GM21360 (cell line): ENCODE data around the gene JCAD.
A peak's percentile ranks its signal among the peaks of the same experiment; 100 is the strongest.
"Not testable (repeated sequence)": the region's sequence is repeated elsewhere in the genome, so short reads cannot be mapped to it uniquely, and the experiment has no call there.

Experiments used
- ATAC-seq: cut with Tn5 transposase; IDR thresholded peaks from one replicate; pipeline ENCODE4 v1.9.1; 2021; ENCODE audit warnings: mild to moderate bottlenecking, moderate library complexity; ENCODE audit not compliant: unreplicated experiment

The JCAD gene, protein sequence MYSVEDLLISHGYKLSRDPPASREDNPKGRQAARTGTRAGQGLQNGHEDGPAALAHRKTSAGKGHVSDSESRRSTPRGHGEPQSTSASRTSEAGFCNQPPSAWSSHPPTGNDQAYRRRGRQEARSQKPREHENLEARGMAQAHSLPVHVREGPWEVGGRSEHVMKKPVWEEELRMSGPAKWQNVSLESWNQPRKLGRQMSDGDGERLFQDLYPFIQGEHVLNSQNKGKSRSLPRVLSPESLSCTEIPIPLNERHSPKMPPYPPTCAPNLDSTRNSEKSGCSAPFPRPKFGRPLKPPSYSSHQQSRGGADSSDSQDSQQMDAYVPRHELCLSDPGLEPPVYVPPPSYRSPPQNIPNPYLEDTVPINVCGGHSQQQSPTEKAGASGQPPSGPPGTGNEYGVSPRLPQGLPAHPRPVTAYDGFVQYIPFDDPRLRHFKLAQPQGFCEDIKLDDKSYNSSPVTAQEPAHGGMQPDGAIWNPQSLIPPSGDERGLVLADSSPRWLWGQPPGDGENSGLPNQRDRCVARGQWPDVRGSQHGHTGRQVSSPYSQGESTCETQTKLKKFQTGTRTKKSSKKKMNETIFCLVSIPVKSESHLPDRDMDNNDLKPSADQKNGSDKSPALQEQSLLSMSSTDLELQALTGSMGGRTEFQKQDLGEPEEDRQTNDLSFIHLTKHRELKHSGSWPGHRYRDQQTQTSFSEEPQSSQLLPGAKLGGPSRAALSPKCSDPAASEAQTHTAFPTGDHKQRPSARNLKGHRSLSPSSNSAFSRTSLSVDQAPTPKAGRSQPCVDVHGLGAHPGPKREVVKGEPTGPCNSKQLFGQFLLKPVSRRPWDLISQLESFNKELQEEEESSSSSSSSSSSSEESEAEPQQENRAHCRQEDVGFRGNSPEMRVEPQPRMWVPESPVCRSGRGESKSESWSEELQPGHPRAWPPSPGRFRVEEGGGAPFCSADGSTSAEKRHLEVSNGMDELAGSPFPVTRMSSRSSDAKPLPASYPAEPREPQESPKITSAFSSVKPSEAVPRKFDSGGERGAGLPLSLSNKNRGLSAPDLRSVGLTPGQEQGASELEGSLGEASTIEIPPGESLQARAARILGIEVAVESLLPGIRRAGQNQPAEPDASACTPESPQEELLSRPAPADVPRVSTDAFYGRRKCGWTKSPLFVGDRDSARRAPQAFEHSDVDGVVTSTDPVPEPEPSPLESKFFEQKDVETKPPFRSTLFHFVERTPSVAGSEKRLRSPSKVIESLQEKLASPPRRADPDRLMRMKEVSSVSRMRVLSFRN (N-terminal part only)

DNA sequence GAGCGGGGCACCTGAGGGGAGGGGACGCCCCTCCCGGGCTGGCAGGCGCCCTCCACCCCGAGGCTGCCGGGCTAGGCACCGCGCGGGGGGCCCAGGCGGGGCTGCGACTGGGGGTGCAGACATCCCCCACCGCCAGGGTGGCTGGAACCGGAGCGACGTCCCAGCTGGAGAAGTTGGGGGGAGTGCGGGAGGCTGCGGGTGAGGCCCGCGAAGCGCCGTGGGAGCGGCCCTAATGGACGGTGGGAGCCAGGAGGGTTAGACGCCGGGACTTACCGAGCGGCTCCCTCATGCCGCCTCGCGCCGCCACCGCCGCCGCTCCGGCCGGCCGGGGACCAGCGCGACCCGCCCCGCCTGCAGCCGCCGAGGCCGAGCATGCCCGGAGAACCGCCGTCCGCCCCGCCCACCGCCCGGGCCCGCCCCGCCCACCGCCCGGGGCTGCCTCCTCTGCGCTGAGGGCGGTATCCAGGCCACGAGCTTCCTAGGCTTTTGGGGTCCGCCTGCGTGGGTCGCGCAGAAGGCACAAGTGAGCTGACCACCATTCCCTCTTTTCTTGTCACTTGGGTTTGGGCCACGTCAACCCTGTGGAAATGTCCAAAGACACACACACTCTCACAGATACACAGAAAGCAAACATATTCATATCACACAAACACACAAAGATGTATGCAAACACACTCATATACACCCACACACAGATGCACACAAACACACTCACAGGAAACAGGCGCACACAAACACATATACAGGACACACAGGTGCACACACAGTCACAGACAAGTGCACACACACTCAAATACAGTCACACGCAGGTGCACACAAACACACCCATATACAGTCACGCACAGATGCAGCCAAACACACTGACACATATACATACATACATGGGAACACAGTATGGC, at the start of gene JCAD:
Gene JCAD, minus strand, starts transcription at position 378 of the 899 bp plus-strand sequence. CDS start 11,774 bp downstream, outside the sequence.
- peak; percentile 87 for ATAC-seq

DNA sequence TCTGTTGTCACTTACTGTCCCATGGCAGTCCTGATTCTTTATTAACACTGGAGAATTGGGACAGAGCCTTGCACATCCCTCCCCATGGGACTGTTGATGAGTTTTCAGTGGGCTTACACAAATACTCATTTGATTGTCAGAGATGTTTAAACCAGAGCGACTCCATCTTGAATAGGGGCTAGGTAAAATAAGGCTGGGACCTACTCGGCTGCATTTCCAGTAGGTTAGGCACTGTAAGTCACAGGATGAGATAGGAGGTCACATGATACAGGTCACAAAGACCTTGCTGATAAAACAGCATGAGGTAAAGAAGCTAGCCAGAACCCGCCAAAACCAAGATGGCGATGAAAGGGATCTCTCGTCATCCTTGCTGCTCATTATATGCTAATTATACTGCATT, 47.6 kb upstream of the JCAD start:
- ATAC-seq: no peak

DNA sequence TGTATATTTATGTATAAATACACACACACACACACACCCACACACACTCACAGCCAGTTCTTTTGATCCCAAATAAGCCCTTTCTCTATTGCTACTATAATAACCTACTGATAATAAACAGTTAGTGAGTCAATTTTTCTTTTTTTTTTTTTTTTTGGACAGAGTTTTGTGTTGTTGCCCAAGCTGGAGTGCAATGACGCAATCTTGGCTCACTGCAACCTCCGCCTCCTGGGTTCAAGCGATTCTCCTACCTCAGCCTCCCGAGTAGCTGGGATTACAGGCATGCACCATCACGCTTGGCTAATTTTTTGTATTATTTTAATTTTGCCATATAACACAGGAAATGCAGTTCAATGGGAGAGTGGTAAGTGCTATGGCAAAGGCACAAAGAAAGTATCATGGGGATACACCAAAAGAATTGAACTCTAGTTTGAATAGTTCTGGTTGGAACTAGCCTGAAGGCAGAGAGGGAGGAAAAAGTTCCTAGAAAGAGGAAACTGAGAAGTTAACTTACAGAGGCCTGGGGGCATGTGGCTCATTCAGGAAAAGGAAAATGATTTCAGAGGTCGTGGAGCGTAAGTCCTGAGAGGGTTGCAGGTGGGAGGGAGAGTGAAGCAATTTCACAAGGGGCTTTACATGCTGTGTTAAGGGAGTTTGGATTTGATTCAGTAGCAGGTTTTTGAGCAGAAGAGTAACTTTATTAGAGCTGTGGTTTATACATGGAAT, 44.4 kb upstream of the JCAD start:
- no peak for ATAC-seq

DNA sequence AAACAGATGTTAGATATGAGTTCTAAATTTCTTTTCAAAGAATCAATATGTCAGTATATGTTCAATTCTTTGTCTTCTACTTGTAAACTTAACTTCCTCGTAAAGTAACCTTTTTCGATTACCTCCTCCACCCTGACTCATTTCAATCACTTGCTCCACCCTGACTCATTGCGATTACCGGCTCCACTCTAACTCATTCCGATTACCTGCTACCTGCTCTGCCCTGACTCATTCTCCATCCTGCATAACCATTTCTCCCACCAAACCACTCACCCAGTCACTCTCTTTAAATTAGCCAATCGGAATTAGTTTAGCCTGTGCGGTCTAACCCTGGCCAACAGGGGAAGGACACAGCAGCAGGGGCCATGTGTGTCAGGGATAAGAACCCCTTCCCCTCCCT, 40.3 kb upstream of the JCAD start:
- ATAC-seq: not testable (repeated sequence)

DNA sequence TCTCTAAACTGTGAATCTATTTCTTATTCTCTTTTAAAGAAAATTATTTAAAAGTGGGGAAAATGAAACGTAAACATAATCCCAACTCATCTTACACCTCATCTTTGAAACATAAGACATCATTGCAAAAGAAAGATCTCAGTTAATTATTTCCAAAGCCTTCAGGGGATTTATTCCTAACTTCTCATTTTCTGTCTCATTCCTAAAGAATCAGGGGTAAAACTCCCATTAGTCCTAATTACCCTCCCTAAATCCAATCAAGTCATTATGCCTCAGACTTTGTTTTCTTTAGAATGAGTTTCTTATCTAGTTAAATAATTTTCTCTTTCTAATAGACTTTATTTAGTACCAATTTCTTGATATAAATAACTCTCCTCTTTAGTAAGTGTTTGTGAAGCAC, 39.7 kb upstream of the JCAD start:
- ATAC-seq: no peak

DNA sequence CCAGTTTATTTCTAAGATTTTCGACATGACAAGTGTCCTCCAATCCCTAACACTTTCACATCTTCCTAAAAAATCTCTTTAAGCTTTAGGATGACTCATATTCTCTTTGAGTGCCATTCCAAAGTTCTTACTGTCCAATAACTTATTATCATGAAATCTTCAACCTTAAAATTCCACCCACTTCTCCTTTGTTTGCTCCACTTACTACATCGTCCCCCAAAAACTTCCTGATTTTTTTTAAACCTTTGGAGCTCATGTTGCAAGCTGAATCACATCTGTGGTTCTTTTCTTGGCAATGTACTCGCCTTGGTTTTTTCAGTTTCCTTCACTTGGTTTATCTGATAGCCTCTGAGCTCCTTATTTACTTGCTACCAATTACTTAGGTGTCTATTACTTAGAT, 39.2 kb upstream of the JCAD start:
- no peak for ATAC-seq

DNA sequence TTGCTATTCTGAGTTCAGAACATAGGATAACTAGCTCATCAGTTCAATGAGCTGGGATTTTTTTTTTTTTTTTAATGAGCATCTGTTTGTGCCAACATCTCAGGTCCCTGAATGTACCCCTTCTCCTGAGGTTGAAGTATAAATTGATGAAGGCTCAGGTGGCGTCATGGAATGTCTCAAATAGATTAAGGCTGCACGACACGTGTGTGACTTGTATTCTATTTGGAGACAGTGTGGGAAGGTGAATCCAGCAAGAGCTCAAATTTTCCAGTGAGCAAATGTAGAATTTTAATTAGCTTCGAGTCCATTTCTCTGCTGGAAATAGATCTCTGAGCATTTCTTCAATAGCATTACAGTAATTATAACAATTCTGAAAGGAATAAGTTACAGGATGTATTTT, 37.2 kb upstream of the JCAD start:
- ATAC-seq: no peak

DNA sequence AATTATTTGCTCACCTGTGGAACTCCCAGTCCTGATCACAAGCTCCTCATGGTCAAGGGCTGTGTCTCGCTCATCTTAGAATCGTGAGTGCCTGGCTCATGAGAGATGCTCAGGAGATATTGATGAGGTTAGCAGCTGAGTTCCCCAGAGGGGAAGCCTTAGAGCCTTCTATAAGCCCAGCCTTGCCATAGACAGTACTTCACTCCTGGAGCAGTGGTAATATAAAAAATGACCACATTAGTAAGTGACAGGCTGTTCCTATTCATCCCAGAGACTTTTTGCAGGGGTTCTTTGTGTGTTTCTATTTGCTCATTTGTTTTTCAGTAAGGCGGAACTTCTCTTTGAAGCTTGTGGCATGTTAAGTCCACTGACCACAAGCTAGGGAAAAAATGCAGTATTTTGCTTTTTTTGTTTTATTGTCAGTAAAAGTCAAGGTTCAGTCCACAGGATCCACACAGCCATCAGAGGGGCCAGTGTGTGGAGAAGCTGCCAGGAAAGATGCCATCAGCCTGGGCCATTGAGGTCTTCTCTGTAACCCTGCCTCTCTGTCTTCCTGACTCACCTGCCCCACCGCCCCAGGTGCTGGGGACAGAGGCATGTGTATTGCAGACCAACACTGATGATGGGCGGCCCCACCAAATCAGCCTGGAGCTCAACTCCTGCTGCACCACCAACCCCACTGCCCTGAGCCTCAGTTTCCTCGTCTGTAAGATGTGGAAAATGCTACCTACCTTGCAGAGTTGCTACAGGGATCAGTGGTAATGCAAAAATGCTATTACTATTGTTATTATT, 36.4 kb upstream of the JCAD start:
- no peak for ATAC-seq

DNA sequence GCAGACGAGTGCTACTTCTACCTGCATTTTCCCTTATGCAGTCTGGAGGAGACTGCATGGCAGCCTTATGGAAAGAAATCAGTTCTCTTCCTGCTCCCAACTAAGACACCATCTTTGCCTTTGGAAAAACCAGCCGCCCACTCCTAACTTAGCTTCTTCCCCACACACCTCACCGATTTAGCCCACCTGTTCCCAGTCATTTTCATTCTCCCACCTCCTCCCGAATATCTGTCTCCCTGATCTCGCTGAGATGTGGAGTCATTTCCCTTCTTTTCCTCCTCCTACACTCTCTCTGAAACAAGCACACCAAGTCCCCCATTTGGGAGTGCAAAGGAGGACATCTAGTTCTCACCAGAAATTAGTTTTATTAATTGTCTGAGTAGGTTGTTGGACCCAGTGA, 35.2 kb upstream of the JCAD start:
- no peak for ATAC-seq

DNA sequence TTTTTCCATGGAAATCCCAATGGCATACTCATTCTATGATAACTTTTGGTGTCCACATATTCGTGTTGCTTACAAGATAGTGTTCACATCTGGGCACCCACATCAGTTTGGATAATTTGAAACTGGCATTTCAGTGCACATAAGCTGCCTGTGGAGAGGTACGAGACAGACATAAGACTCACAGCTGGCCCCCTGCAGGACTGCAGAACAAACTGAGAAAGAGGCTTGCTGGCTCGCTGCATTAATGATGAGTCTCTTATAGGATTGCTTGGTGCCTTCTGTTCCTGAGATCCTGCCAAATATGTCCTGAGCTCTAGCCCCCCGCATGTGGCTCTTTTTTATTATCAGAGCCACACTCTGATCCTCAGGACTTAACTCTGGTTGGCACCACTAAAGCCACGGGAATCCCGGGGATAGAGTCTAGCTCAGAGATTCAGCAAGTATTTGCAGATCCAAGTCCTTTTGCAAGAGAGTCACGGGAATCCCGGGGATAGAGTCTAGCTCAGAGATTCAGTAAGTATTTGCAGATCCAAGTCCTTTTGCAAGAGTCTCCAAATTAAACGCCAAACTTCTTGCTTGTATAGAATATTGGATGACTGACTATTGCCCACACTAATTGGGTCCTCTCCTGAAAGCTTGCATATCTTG, 34.0 kb upstream of the JCAD start:
- ATAC-seq: no peak

DNA sequence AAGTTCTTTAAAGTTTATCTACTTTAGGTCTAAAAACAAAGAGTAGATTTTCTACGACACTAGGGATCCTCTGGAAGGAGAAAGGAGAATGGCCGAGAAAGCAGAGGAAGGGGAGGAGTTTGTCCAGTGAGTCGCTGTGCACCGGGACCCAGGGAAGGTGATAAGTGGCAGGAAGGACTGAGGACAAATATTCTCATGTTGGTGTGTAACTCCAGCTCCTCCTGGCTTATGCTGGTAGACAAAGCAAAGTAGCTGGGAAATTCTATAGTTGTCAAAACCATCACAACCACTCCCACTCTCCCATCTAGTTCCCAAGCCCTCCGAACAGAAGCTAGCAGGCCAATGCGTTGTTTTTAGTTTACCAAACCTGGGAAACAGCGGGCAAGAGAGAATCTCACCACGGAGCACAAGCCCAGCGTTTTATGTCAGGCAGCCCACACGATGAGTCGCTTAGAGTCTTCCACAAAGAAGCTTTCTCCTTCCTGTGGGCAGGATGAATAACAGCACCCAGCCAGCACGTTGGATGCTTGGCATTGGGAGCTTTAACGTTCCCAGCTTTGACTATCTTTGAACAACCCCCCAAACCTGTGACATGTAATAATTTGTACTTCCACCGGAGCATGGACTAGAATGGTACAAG, 32.9 kb upstream of the JCAD start:
- no peak for ATAC-seq

DNA sequence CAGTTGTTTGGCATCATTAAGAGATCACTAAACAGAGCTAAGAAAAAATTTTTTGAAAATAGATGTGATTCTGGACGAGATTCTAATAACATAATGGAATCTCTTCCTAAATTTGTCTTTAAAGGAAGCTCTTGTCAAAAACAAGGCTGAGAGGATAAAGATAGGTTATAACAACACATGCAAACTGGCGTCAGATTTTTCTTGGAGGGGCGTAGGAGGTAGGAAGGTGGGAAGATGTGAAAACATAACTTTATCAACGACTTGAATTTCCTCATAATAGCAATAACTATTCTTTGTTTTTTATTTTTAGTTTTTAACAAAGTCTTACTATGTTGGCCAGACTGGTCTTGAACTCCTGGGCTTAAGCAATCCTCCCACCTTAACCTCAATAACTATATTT, 31.8 kb upstream of the JCAD start:
- ATAC-seq: no peak

DNA sequence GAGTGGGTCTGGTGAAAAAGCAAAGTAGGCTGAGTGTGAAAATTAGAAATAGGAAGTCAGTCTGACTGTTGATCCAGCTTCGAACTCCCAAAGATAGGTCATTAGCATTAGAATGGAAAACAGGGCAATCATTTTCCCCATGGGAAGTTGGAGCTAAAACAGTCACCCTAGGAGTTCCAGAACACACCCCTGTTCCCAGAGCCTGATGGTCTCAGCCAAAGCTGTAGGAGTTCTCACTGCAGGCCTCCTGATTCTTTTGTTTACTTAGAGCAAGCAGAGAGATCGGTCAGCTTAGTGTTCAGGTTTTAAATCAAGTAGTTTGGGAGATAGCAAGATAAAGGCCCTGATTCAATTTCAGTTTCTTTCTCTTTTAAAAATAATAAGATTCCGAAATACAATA, 28.8 kb upstream of the JCAD start:
- ATAC-seq: no peak

DNA sequence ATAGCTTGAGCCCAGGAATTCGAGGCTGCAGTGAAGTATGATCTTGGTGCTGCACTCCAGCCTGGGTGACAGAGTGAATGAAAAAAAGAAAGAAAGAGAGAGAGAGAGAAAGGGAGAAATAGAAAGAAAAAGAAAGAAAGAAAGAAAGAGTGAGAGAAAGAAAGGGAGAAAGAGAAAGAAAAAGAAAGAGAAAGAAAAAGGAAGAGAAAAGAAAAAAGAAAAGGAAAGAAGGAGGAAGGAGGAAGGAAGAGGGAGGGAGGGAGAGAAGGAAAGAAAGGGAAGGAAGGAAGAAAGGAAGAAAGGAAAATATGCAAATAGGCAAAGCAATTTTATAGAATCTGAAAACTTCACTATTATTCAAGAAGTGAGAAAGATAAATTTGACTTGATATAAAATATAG, 24.5 kb upstream of the JCAD start:
- ATAC-seq: no peak

DNA sequence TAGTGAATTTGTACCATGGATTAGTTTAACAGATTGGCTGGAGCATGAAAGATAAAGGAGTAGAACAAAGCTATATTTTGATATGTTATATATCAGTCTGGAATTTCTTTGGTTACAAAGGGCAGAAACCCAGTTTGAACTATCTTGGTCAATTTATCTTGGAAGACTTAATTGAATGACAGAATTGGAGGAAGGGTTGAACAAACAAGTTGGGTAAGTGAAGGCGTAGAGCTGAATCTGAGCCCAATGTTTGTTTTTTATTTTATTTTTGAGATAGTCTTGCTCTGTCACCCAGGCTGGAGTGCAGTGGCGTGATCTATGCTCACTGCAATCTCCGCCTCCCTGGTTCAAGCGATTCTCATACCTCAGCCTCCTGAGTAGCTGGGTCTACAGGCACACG, 21.8 kb upstream of the JCAD start:
- ATAC-seq: no peak

DNA sequence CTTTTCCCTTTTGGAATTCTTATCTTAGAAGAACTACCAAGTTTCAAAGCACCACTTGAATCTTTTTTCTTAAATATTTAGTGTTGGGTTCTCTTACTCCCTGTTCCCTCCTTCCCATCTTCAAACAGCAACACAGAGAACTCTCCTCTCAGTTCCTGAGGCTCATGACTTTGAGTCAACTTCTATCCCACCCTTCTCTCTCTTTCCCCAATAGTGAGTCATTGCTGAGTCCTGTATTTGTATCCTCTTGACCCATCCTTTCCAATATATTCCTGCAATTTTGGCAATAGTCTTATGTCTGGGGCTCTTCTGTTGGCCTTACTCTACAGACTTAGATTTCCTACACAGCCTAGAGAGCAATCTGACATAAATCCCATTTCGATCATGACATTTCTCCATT, 20.8 kb upstream of the JCAD start:
- no peak for ATAC-seq

DNA sequence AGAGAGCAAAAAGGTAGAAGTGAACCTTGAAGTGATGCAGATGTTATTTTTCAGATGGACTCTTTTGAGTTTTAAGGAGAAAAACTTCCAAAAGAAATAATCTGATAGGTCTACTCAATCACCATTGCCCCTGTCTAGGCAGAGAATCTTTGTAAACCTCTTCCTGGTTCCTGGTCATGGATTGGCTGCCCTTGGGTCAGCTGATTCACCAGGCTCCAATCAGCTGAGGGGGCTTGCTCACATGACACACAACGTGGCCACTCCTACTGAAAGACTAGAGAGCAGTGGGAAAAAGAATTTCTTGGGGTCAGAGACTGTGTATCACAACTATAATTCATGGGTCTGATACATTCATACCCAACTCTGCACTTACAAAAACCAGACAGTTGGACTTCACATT, 20.0 kb upstream of the JCAD start:
- no peak for ATAC-seq

DNA sequence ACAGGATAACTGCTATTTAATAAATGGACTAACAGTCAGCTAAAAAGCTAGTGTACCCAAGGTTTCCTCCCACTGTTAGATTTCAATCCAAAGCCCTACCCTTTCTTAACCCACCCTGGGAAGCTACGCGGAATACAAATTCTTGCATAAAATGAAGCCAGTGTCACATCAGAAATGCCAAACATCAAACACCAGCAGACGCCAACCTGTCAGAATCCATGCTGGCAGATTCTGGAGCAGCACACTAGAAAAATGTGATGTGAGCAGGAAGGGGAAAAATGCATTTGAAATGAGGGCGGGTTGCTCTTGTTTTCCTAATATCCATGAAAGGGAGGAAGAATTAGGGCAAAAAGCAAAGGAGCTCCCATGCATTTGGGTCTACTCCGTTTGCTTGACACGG, 16.1 kb upstream of the JCAD start:
- no peak for ATAC-seq
